Liver (tissue), 9 donors: ENCODE measurements around the gene AKIRIN1. TPM values are rescaled to one million over a fixed set of nuclear protein-coding genes. Genes with fewer than 3 reads are reported as not detected.

ENCODE experiments used
- DNase-seq: peaks from one replicate; pipeline ENCODE4 v3.0.0-alpha.2; 2017; ENCODE audit warnings: low spot score
- H3K27ac ChIP-seq, 2 donors: one replicate each; pipeline ENCODE4 v1.7.0; 2013; ENCODE audit warnings: inconsistent platforms in 2 of 2, low read length in 2 of 2, control low read depth in 1 of 2, low read depth in 1 of 2, mild to moderate bottlenecking in 1 of 2
- H3K27me3 ChIP-seq, 4 donors: one replicate each; pipeline versions ENCODE4 v1.6.1 to v1.7.0; 2013; ENCODE audit warnings: low read length in 3 of 4, inconsistent platforms in 1 of 4, mild to moderate bottlenecking in 1 of 4, moderate library complexity in 1 of 4; ENCODE audit not compliant: control insufficient read depth in 4 of 4, insufficient read depth in 4 of 4
- H3K36me3 ChIP-seq, 4 donors: one replicate each; pipeline versions ENCODE4 v1.6.1 to v1.7.0; 2013; ENCODE audit warnings: low read length in 3 of 4, mild to moderate bottlenecking in 3 of 4, low read depth in 1 of 4, moderate library complexity in 1 of 4; ENCODE audit not compliant: control insufficient read depth in 4 of 4, insufficient read depth in 3 of 4
- H3K4me1 ChIP-seq, 4 donors: one replicate each; pipeline versions ENCODE4 v1.6.1 to v1.7.0; 2013; ENCODE audit warnings: low read length in 3 of 4, mild to moderate bottlenecking in 3 of 4, moderate library complexity in 1 of 4; ENCODE audit not compliant: control insufficient read depth in 4 of 4, insufficient read depth in 4 of 4
- H3K4me3 ChIP-seq, 3 donors: one replicate each; pipeline versions ENCODE4 v1.6.1 to v1.7.0; 2013; ENCODE audit warnings: low read length in 3 of 3, control low read depth in 1 of 3, low read depth in 1 of 3, mild to moderate bottlenecking in 1 of 3
- H3K9ac ChIP-seq, 2 donors: one replicate each; pipeline ENCODE4 v1.7.0; 2013; ENCODE audit warnings: low read length in 2 of 2, mild to moderate bottlenecking in 2 of 2, moderate library complexity in 2 of 2, control low read depth in 1 of 2, low read depth in 1 of 2
- H3K9me3 ChIP-seq, 4 donors: one replicate each; pipeline versions ENCODE4 v1.6.1 to v1.7.0; 2013; ENCODE audit warnings: low read length in 3 of 4; ENCODE audit not compliant: control insufficient read depth in 4 of 4
- ATF3 ChIP-seq: IDR thresholded peaks from 2 replicates; pipeline ENCODE4 v1.6.1; 2016; ENCODE audit warnings: antibody characterized with exemption
- CTCF ChIP-seq: fragments of 150-350 bp; IDR thresholded peaks from 2 replicates; pipeline ENCODE4 v1.5.1; 2017; ENCODE audit warnings: improper control_type of control experiment, low read depth, low read length; ENCODE audit not compliant: missing input control
- EGR1 ChIP-seq, 2 donors: IDR thresholded peaks; 2 replicates each; pipeline ENCODE4 v1.6.1; 2016 to 2018; ENCODE audit warnings: antibody characterized with exemption in 2 of 2, low read depth in 2 of 2
- FOXA1 ChIP-seq: IDR thresholded peaks from 2 replicates; pipeline ENCODE4 v1.6.1; 2016; ENCODE audit warnings: antibody characterized with exemption
- FOXA2 ChIP-seq: IDR thresholded peaks from 2 replicates; pipeline ENCODE4 v1.6.1; 2016; ENCODE audit warnings: antibody characterized with exemption
- GABPA ChIP-seq, 2 donors: IDR thresholded peaks in 1 of 2; conservative IDR thresholded peaks in 1 of 2; 2 replicates each; pipeline ENCODE4 v1.6.1; 2016; ENCODE audit warnings: antibody characterized with exemption in 2 of 2, mild to moderate bottlenecking in 1 of 2, moderate library complexity in 1 of 2
- HNF4A ChIP-seq, 2 donors: conservative IDR thresholded peaks; 2 replicates each; pipeline ENCODE4 v1.6.1; 2016; ENCODE audit warnings: antibody characterized with exemption in 2 of 2, mild to moderate bottlenecking in 2 of 2
- HNF4G ChIP-seq: IDR thresholded peaks from 2 replicates; pipeline ENCODE4 v1.6.1; 2016; ENCODE audit warnings: antibody characterized with exemption
- JUND ChIP-seq, 2 donors: IDR thresholded peaks; 2 replicates each; pipeline ENCODE4 v1.6.1; 2016; ENCODE audit warnings: antibody characterized with exemption in 2 of 2
- MAX ChIP-seq: IDR thresholded peaks from 2 replicates; pipeline ENCODE4 v1.6.1; 2016; ENCODE audit warnings: antibody characterized with exemption
- NR2F2 ChIP-seq: IDR thresholded peaks from 2 replicates; pipeline ENCODE4 v1.6.1; 2016; ENCODE audit warnings: antibody characterized with exemption
- RAD21 ChIP-seq, 2 donors: IDR thresholded peaks; 2 replicates each; pipeline ENCODE4 v1.6.1; 2016; ENCODE audit warnings: antibody characterized with exemption in 2 of 2, mild to moderate bottlenecking in 2 of 2
- REST ChIP-seq: IDR thresholded peaks from 2 replicates; pipeline ENCODE4 v1.6.1; 2016; ENCODE audit warnings: antibody characterized with exemption, mild to moderate bottlenecking
- RXRA ChIP-seq, 2 donors: IDR thresholded peaks; 2 replicates each; pipeline ENCODE4 v1.6.1; 2017 to 2018; ENCODE audit warnings: antibody characterized with exemption in 2 of 2, mild to moderate bottlenecking in 1 of 2
- SP1 ChIP-seq: IDR thresholded peaks from 2 replicates; pipeline ENCODE4 v1.6.1; 2018; ENCODE audit warnings: antibody characterized with exemption, mild to moderate bottlenecking
- TAF1 ChIP-seq: conservative IDR thresholded peaks from 2 replicates; pipeline ENCODE4 v1.6.1; 2016; ENCODE audit warnings: antibody characterized with exemption, mild to moderate bottlenecking
- YY1 ChIP-seq: IDR thresholded peaks from 2 replicates; pipeline ENCODE4 v1.6.1; 2016; ENCODE audit warnings: antibody characterized with exemption, mild to moderate bottlenecking
- ZBTB33 ChIP-seq: IDR thresholded peaks from 2 replicates; pipeline ENCODE4 v1.6.1; 2016; ENCODE audit warnings: antibody characterized with exemption
- WGBS: extraction: QIAGEN DNeasy Blood & Tissue Kit; methylation state at CpG from one replicate; pipeline ENCODE4 v1.1.7; 2013; 5-methylcytosine and 5-hydroxymethylcytosine counted together
- polyA plus RNA-seq, 2 donors: library from polyadenylated mRNA; stranded (reverse) in 1 of 2; unstranded in 1 of 2; fragments of 200-250 nt in 1 of 2; fragments of >200 nt in 1 of 2; fragmentation: Nextera tagmentation in 1 of 2; extraction: Ambion mirVana in 1 of 2; gene quantifications; one replicate each; pipeline versions ENCODE4 v1.2.1 to v1.2.3, GENCODE V29; 2013 to 2015
- total RNA-seq, 2 donors: library from RNA; depleted of rRNA; stranded (reverse); fragments of >200 nt; gene quantifications; one replicate each; pipeline ENCODE4 v1.2.3, GENCODE V29; 2014
- donor health status: healthy.
- donor health status: healthy.
- donor health status: healthy.
- donor health status: healthy.
- donor health status: healthy.

Gene AKIRIN1
- total and polyA plus RNA-seq, 4 donors, result 18.2 to 52.4 (median 26.8) TPM

- H3K36me3 ChIP-seq, result peaks cover 2 to 29% (median 12%) of the 10 kb centered on the region in 4 donors
- H3K4me3 ChIP-seq, result no peak overlapping the region
- TF ChIP-seq EGR1 (IDR thresholded peaks at IDR 0.05; ENCODE audit: low read depth in 2 of 2) (no peak), HNF4G (no peak), CTCF (no peak), NR2F2 (no peak), FOXA1 (no peak), ATF3 (no peak), JUND (IDR thresholded peaks at IDR 0.05) (no peak), SP1 (no peak), REST (no peak), GABPA (IDR thresholded peaks at IDR 0.05 in 1 of 2, conservative IDR thresholded peaks at IDR 0.05 in 1 of 2) (no peak), MAX (no peak), HNF4A (conservative IDR thresholded peaks at IDR 0.05) (no peak), YY1 (no peak), RAD21 (IDR thresholded peaks at IDR 0.05) (no peak), RXRA (IDR thresholded peaks at IDR 0.05) (no peak), FOXA2 (no peak), TAF1 (no peak), ZBTB33 (no peak)
- 88% methylated on average over 3 of the region's 3 CpGs for WGBS
- no peak overlapping the region for H3K9ac ChIP-seq
- H3K4me1 ChIP-seq, result no peaks in the 10 kb centered on the region
- H3K27ac ChIP-seq, result no peak overlapping the region
- H3K9me3 ChIP-seq, result no peaks in the 10 kb centered on the region
- no peaks in the 10 kb centered on the region for H3K27me3 ChIP-seq
- no peak for DNase-seq
Measured at GRCh38 chr1:39043513-39043912, 52.4 kb downstream of the AKIRIN1 start.
